Measurements from ENCODE around the gene ADAMTS17. TPM values are rescaled to one million over a fixed set of nuclear protein-coding genes. Genes with fewer than 3 reads are reported as not detected.

The ADAMTS17 gene
- polyA plus RNA-seq, 2 of the 4 experiments (the other 2 are of a cell fraction) = 0.05 TPM; not detected in 1

GRCh38 chr15:99958426-99959097, 383.2 kb downstream of the ADAMTS17 start:
- WGBS (ENCODE audit: missing lambda C conversion rate) = 8% methylated on average over 7 of the region's 7 CpGs
- Histone ChIP-seq H3K4me3 (no peak overlapping the region), H3K4me2 (no peak overlapping the region), H3K27ac (no peak overlapping the region), H3K9me3 (0 out of 3 replicates have a peak, but pooled peaks cover 3% of the 10 kb centered on the region), H3K4me1 (no peaks in the 10 kb centered on the region)
- DNase-seq (ENCODE audit: low read depth in 1 of 2, low spot score in 1 of 2) = no peak
- POLR2A ChIA-PET = no interaction called here
- TF ChIP-seq RCOR1 (IDR thresholded peaks at IDR 0.05; ENCODE audit: low read depth, low read length) = no peak
- no peak for TF ChIP-seq RAD21 (conservative IDR thresholded peaks at IDR 0.05 in 1 of 2, IDR thresholded peaks at IDR 0.05 in 1 of 2)
- no peak for TF ChIP-seq SREBF2 (IDR thresholded peaks at IDR 0.05)
- TF ChIP-seq FOSL2 (IDR thresholded peaks at IDR 0.05) = no peak
- TF ChIP-seq FOSL2 (CRISPR knock-in tag; IDR thresholded peaks at IDR 0.05) = no peak
- TF ChIP-seq RNF2 (IDR thresholded peaks at IDR 0.05; ENCODE audit: borderline replicate concordance, low read depth) = no peak
- no peak for TF ChIP-seq CEBPB (IDR thresholded peaks at IDR 0.05)
- CTCF ChIA-PET = no interaction called here
- no peak for ATAC-seq
- no peak for FAIRE-seq

- no peak for TF ChIP-seq NFE2L2 (conservative IDR thresholded peaks at IDR 0.05; ENCODE audit: low read length)
- TF ChIP-seq CHD4 (IDR thresholded peaks at IDR 0.05; ENCODE audit: borderline replicate concordance) = no peak
- no peak for TF ChIP-seq HES2 (IDR thresholded peaks at IDR 0.05)
- no peak for TF ChIP-seq HOXA7 (CRISPR knock-in tag; IDR thresholded peaks at IDR 0.05)
- TF ChIP-seq RARB (CRISPR knock-in tag; IDR thresholded peaks at IDR 0.05) = no peak
- TF ChIP-seq ZNF302 (CRISPR knock-in tag; IDR thresholded peaks at IDR 0.05) = no peak
- TF ChIP-seq USF2 (IDR thresholded peaks at IDR 0.05) = no peak
- TF ChIP-seq BHLHE40 (IDR thresholded peaks at IDR 0.05; ENCODE audit: low read depth, low read length) = no peak
- no peak for TF ChIP-seq CEBPB (IDR thresholded peaks at IDR 0.05)
- no peak for TF ChIP-seq POLR2AphosphoS2 (conservative IDR thresholded peaks at IDR 0.05; ENCODE audit: low read length)
- no peak for TF ChIP-seq FOXS1 (CRISPR knock-in tag; IDR thresholded peaks at IDR 0.05)
- TF ChIP-seq, protein P1, sequence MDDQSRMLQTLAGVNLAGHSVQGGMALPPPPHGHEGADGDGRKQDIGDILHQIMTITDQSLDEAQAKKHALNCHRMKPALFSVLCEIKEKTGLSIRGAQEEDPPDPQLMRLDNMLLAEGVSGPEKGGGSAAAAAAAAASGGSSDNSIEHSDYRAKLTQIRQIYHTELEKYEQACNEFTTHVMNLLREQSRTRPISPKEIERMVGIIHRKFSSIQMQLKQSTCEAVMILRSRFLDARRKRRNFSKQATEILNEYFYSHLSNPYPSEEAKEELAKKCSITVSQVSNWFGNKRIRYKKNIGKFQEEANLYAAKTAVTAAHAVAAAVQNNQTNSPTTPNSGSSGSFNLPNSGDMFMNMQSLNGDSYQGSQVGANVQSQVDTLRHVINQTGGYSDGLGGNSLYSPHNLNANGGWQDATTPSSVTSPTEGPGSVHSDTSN (IDR thresholded peaks at IDR 0.05) = no peak
- TF ChIP-seq SMC3 (IDR thresholded peaks at IDR 0.05) = no peak
- TF ChIP-seq, protein P2, sequence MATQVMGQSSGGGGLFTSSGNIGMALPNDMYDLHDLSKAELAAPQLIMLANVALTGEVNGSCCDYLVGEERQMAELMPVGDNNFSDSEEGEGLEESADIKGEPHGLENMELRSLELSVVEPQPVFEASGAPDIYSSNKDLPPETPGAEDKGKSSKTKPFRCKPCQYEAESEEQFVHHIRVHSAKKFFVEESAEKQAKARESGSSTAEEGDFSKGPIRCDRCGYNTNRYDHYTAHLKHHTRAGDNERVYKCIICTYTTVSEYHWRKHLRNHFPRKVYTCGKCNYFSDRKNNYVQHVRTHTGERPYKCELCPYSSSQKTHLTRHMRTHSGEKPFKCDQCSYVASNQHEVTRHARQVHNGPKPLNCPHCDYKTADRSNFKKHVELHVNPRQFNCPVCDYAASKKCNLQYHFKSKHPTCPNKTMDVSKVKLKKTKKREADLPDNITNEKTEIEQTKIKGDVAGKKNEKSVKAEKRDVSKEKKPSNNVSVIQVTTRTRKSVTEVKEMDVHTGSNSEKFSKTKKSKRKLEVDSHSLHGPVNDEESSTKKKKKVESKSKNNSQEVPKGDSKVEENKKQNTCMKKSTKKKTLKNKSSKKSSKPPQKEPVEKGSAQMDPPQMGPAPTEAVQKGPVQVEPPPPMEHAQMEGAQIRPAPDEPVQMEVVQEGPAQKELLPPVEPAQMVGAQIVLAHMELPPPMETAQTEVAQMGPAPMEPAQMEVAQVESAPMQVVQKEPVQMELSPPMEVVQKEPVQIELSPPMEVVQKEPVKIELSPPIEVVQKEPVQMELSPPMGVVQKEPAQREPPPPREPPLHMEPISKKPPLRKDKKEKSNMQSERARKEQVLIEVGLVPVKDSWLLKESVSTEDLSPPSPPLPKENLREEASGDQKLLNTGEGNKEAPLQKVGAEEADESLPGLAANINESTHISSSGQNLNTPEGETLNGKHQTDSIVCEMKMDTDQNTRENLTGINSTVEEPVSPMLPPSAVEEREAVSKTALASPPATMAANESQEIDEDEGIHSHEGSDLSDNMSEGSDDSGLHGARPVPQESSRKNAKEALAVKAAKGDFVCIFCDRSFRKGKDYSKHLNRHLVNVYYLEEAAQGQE (IDR thresholded peaks at IDR 0.05) = no peak
- no peak for TF ChIP-seq NPAS2 (CRISPR knock-in tag; IDR thresholded peaks at IDR 0.05; ENCODE audit: borderline replicate concordance)
- no peaks in the 10 kb centered on the region for H3K4me1 ChIP-seq
- 0 out of 3 replicates have a peak, but pooled peaks cover 3% of the 10 kb centered on the region for H3K9me3 ChIP-seq
- no peak for DNase-seq (ENCODE audit: low read depth in 1 of 2, low spot score in 1 of 2)
- H3K27ac ChIP-seq = no peak overlapping the region
- H3K4me2 ChIP-seq = no peak overlapping the region
- 9% methylated on average over 2 of the region's 2 CpGs for WGBS (ENCODE audit: missing lambda C conversion rate)
- CTCF ChIA-PET = no interaction called here
- ATAC-seq = no peak
- POLR2A ChIA-PET = no interaction called here
- no peak overlapping the region for H3K4me3 ChIP-seq
- FAIRE-seq = no peak
These were observed 384.1 kb downstream of the ADAMTS17 start for GRCh38 chr15:99957642-99958013.

All from A549 (cell line).